Measurements from ENCODE around the gene DOLPP1. TPM values are rescaled to one million over a fixed set of nuclear protein-coding genes. Genes with fewer than 3 reads are reported as not detected.

DOLPP1 gene
- total and polyA plus RNA-seq, 8 donors, result 4.2 to 10.5 (median 6.7) TPM

GRCh38 chr9:129075996-129076639, 4.8 kb upstream of the DOLPP1 start:
- DNase-seq, result peak in 1 of 6 donors; percentile 40
- Histone ChIP-seq H3K4me3 (no peak overlapping the region), H3K4me1 (no peaks in the 10 kb centered on the region), H3K9me3 (no peaks in the 10 kb centered on the region), H3K27me3 (no peaks in the 10 kb centered on the region), H3K36me3 (no peaks in the 10 kb centered on the region), H3K27ac (no peak overlapping the region)
- WGBS, 2 donors, result 82 to 83% methylated on average over 16 of the region's 16 CpGs
- no peak for TF ChIP-seq CTCF (IDR thresholded peaks at IDR 0.05)
- intact Hi-C loops (cut with DNase I), result no loop called here
- no peak for ATAC-seq
- FAIRE-seq, result no peak

GRCh38 chr9:129076640-129077037, 4.3 kb upstream of the DOLPP1 start:
- FAIRE-seq (no peak), ATAC-seq (no peak), DNase-seq (no peak)
- Histone ChIP-seq H3K4me1 (peaks cover 0 to 2% (median 2%) of the 10 kb centered on the region in 3 donors), H3K9me3 (no peaks in the 10 kb centered on the region), H3K27ac (no peak overlapping the region), H3K36me3 (no peaks in the 10 kb centered on the region), H3K27me3 (no peaks in the 10 kb centered on the region), H3K4me3 (no peak overlapping the region)
- WGBS, 2 donors, result 92 to 96% methylated on average over 11 of the region's 11 CpGs
- no peak for TF ChIP-seq CTCF (IDR thresholded peaks at IDR 0.05)
- intact Hi-C loops (cut with DNase I), result no loop called here

GRCh38 chr9:129077236-129077635, 3.7 kb upstream of the DOLPP1 start:
- no peaks in the 10 kb centered on the region for H3K9me3 ChIP-seq
- FAIRE-seq, result no peak
- peaks cover 0 to 8% (median 7%) of the 10 kb centered on the region in 3 donors for H3K4me1 ChIP-seq
- intact Hi-C loops (cut with DNase I), result no loop called here
- no peak for ATAC-seq
- 76 to 79% methylated on average over 10 of the region's 10 CpGs for WGBS, 2 donors
- no peak for TF ChIP-seq CTCF (IDR thresholded peaks at IDR 0.05)
- no peaks in the 10 kb centered on the region for H3K36me3 ChIP-seq
- H3K27ac ChIP-seq, result no peak overlapping the region
- no peak overlapping the region for H3K4me3 ChIP-seq
- no peaks in the 10 kb centered on the region for H3K27me3 ChIP-seq
- DNase-seq, result no peak

GRCh38 chr9:129078691-129079503, 2.0 kb upstream of the DOLPP1 start:
- Histone ChIP-seq H3K4me3 (no peak overlapping the region), H3K9me3 (no peaks in the 10 kb centered on the region), H3K27me3 (no peaks in the 10 kb centered on the region), H3K27ac (no peak overlapping the region), H3K36me3 (no peaks in the 10 kb centered on the region), H3K4me1 (peaks cover 0 to 14% (median 11%) of the 10 kb centered on the region in 3 donors)
- 80 to 82% methylated on average over 18 of the region's 18 CpGs for WGBS, 2 donors
- ATAC-seq (no peak), DNase-seq (peak in 1 of 6 donors; percentile 14), FAIRE-seq (no peak)
- no peak for TF ChIP-seq CTCF (IDR thresholded peaks at IDR 0.05)
- intact Hi-C loops (cut with DNase I), result no loop called here

GRCh38 chr9:129079829-129080228, 1.1 kb upstream of the DOLPP1 start:
- peak in 1 of 6 donors; percentile 12 for DNase-seq
- intact Hi-C loops (cut with DNase I), result no loop called here
- Histone ChIP-seq H3K36me3 (no peaks in the 10 kb centered on the region), H3K9me3 (no peaks in the 10 kb centered on the region), H3K27me3 (no peaks in the 10 kb centered on the region), H3K27ac (no peak overlapping the region), H3K4me1 (peaks cover 0 to 18% (median 11%) of the 10 kb centered on the region in 3 donors), H3K4me3 (peak overlapping the region in 2 of 4 donors; percentile 78)
- TF ChIP-seq CTCF (IDR thresholded peaks at IDR 0.05), result no peak
- no peak for ATAC-seq
- FAIRE-seq, result no peak
- 80 to 82% methylated on average over 13 of the region's 13 CpGs for WGBS, 2 donors

All from pancreas (tissue), 10 donors.